Medulla oblongata (tissue), 1 donor: ENCODE results near the gene KLK10.

Experiments
- DNase-seq: peaks from one replicate; pipeline ENCODE4 v3.0.0-alpha.2; 2015; ENCODE audit errors: extremely low spot score

KLK10 gene

GRCh38 chr19:50968716-50969412 is 50.6 kb downstream of the KLK10 start:
- no peak for DNase-seq

DNA sequence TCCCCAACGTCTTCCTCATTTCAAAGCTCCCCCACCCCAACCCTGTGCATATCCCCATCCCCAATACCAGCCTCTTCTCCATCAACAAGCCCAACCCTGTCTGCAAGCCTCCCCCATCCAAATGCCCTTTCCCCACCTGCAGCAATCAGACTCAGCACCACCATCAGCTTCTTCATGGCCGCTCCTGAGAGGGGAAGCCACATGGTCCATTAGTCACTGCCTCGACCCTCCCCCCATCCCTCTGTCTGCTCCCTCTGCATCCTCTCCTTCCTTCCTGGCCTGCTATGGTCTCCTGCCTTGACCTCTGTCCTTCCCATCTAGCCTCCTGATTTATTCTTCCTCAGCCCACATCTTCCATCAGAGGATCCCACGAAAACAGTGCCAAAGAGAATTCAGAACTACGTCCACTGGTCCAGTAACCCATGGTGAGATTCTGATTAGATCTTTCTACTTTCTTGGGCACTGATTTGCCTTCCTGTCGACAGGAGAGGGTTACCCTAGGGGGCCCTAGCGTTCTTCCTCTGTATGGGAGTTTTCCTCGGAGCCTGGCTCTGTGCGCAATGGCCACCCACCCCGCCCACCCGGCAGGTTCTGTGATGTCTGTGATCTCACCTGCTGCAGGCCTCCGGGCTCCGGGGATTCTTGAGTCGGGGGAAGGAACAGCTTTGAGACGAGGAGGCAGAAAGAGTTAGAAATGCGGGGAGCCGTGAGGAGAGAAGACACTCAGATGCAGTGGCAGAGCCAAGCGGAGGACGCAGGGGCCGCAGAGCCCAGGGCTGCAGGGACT is 51.4 kb downstream of the KLK10 start:
- DNase-seq, result peak; percentile 21

DNA sequence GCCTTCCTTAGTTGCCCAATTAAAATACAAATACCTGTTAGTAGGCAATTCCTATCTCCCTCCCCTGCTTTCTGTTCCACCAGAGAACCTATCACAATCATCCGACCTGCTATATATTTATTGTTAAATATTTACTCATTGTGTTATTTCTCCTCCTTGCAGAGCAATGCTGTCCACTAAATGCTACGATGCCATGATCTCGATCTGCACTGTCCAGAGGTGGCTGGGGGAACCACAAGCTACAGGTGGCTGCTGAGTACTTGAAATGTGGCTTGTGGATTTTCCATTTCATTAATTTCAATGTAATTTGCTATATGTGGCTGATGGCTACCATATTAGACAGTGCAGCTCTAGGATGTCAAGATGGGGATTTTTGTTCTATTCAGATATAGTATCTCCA is 55.2 kb downstream of the KLK10 start:
- no peak for DNase-seq

DNA sequence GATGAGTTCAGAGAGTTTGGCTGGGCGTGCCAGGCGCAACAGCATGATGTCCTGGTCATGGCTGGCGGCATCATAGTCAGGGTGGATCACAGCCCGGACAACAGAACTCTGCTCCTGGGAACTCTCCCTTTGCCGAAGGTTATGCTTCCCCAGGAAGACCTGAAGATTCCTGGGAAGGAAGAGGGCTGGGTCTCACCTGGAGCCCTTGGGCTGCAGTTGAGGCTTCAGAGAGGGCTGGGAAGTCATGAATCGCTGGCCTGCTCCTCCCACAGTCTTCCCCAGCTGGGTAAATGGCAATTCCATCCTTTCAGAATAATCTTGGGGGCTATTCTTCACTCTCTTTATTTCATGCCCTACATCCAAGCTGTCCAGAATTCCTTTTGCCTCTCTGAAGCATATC is 56.1 kb downstream of the KLK10 start:
- no peak for DNase-seq
